ENCODE results near the gene ADAMTS4.
A peak's percentile ranks its signal among the peaks of the same experiment; 100 is the strongest.

The ADAMTS4 gene

GRCh38 chr1:161196521-161197451 is 2.1 kb downstream of the ADAMTS4 start:
- no peak for DNase-seq (ENCODE audit: low spot score)

- DNase-seq (ENCODE audit: low spot score) = no peak
These were observed 2.7 kb downstream of the ADAMTS4 start for GRCh38 chr1:161196111-161196510.

GRCh38 chr1:161195171-161195570 is 3.7 kb downstream of the ADAMTS4 start:
- DNase-seq (ENCODE audit: low spot score) = no peak

GRCh38 chr1:161193561-161194235 is 5.2 kb downstream of the ADAMTS4 start:
- DNase-seq (ENCODE audit: low spot score) = no peak

- peak; percentile 73 for DNase-seq (ENCODE audit: low spot score)
These were observed 6.1 kb downstream of the ADAMTS4 start for GRCh38 chr1:161192476-161193465.

GRCh38 chr1:161191971-161192370 is 6.9 kb downstream of the ADAMTS4 start:
- DNase-seq (ENCODE audit: low spot score) = no peak

- no peak for DNase-seq (ENCODE audit: low spot score)
These were observed 7.8 kb downstream of the ADAMTS4 start for GRCh38 chr1:161190962-161191521.

GRCh38 chr1:161189036-161189435 is 9.8 kb downstream of the ADAMTS4 start:
- no peak for DNase-seq (ENCODE audit: low spot score)

GRCh38 chr1:161188381-161188780 is 10.5 kb downstream of the ADAMTS4 start:
- DNase-seq (ENCODE audit: low spot score) = no peak

- DNase-seq (ENCODE audit: low spot score) = no peak
These were observed 11.5 kb downstream of the ADAMTS4 start for GRCh38 chr1:161187311-161187710.

- no peak for DNase-seq (ENCODE audit: low spot score)
These were observed 13.0 kb downstream of the ADAMTS4 start for GRCh38 chr1:161185732-161186311.

GRCh38 chr1:161185282-161185682 is 13.6 kb downstream of the ADAMTS4 start:
- DNase-seq (ENCODE audit: low spot score) = peak; percentile 92

- DNase-seq (ENCODE audit: low spot score) = no peak
These were observed 16.6 kb downstream of the ADAMTS4 start for GRCh38 chr1:161182214-161182613.

- DNase-seq (ENCODE audit: low spot score) = no peak
These were observed 18.2 kb downstream of the ADAMTS4 start for GRCh38 chr1:161180639-161181038.

- DNase-seq (ENCODE audit: low spot score) = no peak
These were observed 19.2 kb downstream of the ADAMTS4 start for GRCh38 chr1:161179698-161180097.

- DNase-seq (ENCODE audit: low spot score) = no peak
These were observed 21.0 kb downstream of the ADAMTS4 start for GRCh38 chr1:161177936-161178244.

GRCh38 chr1:161177112-161177935 is 21.5 kb downstream of the ADAMTS4 start, which contains the start of gene B4GALT3:
B4GALT3 (minus strand) TSS chr1:161177507; CDS start chr1:161176060, 1,447 bp downstream.
- DNase-seq (ENCODE audit: low spot score) = no peak

- no peak for DNase-seq (ENCODE audit: low spot score)
These were observed 22.3 kb downstream of the ADAMTS4 start for GRCh38 chr1:161176468-161177111.

- no peak for DNase-seq (ENCODE audit: low spot score)
These were observed 22.9 kb downstream of the ADAMTS4 start for GRCh38 chr1:161175771-161176453.

Data from kidney capillary endothelial cell (primary cell).